Endothelial cell of umbilical vein (primary cell): ENCODE measurements around the gene CDK6. TPM values are rescaled to one million over a fixed set of nuclear protein-coding genes. Genes with fewer than 3 reads are reported as not detected.

ENCODE experiments used
- BruUV-seq: library from RNA; stranded (reverse); fragments of 400-500 nt; replicated peaks from 2 replicates; lab custom pipeline; 2021; lab: Mats Ljungman, UMichigan
- CTCF ChIA-PET: fragments of 300-600, 350-600 bp; sonication (Branson Sonifier 250); formaldehyde crosslinking; loops from one replicate; lab custom pipeline; 2021; ENCODE audit warnings: antibody characterized with exemption, inconsistent platforms; lab: Charles Lee
- POLR2A ChIA-PET: fragments of 300-600, 350-600 bp; sonication (Branson Sonifier 250); formaldehyde crosslinking; loops from one replicate; lab custom pipeline; 2021; ENCODE audit warnings: antibody characterized with exemption, inconsistent platforms; lab: Charles Lee
- DNase-seq: peaks from one replicate; pipeline ENCODE4 v3.0.0-alpha.2; 2011; ENCODE audit warnings: low read depth, low spot score
- FAIRE-seq: peaks from 2 replicates; lab custom pipeline; 2011; peaks lifted over from hg19 to GRCh38; lab: Jason Lieb, UNC
- H2AFZ ChIP-seq: 2 replicates; pipeline ENCODE4 v1.6.0; 2012; ENCODE audit warnings: low read depth, low read length, control low read depth, inconsistent platforms
- H3K27ac ChIP-seq: 2 replicates; pipeline ENCODE4 v1.5.1; 2011; ENCODE audit warnings: low read depth, mild to moderate bottlenecking, control low read depth, low read length, moderate library complexity; ENCODE audit not compliant: insufficient read depth
- H3K27me3 ChIP-seq, 2 experiments: 2 replicates each; pipeline versions ENCODE4 v1.6.0 to v1.6.1; 2011; ENCODE audit warnings: low read length in 2 of 2, mixed read lengths in 1 of 2; ENCODE audit not compliant: control insufficient read depth in 2 of 2, insufficient read depth in 2 of 2
- H3K36me3 ChIP-seq, 2 experiments: 2 replicates in 1 of 2; 3 replicates in 1 of 2; pipeline ENCODE4 v1.5.1; 2011; ENCODE audit warnings: low read length in 2 of 2, mild to moderate bottlenecking in 1 of 2, moderate library complexity in 1 of 2; ENCODE audit not compliant: control insufficient read depth in 2 of 2, insufficient read depth in 2 of 2; ENCODE audit errors: extremely low read depth in 1 of 2
- H3K4me1 ChIP-seq: 3 replicates; pipeline ENCODE4 v1.5.1; 2011; ENCODE audit warnings: mild to moderate bottlenecking, low read length; ENCODE audit not compliant: control insufficient read depth, insufficient read depth; ENCODE audit errors: extremely low read depth
- H3K4me2 ChIP-seq: 2 replicates; pipeline ENCODE4 v1.6.1; 2011; ENCODE audit warnings: low read length, control low read depth, mixed read lengths; ENCODE audit not compliant: insufficient read depth
- H3K4me3 ChIP-seq, 3 experiments: fragments of 200-600 bp in 1 of 3; sonication (generic), shearing (Covaris generic) in 1 of 3; replicated peaks in 1 of 3; 2 replicates each; pipeline ENCODE4 v1.5.1; 2011 to 2016; ENCODE audit warnings: control low read depth in 3 of 3, low read length in 3 of 3, mild to moderate bottlenecking in 2 of 3, inconsistent platforms in 1 of 3, low read depth in 1 of 3, moderate library complexity in 1 of 3; ENCODE audit not compliant: insufficient read depth in 1 of 3
- H3K79me2 ChIP-seq: 2 replicates; pipeline ENCODE4 v1.6.0; 2012; ENCODE audit warnings: low read length, inconsistent platforms; ENCODE audit not compliant: control insufficient read depth, insufficient read depth
- H3K9ac ChIP-seq: replicated peaks from 2 replicates; pipeline ENCODE3; 2011; ENCODE audit warnings: low read length, control low read depth; ENCODE audit not compliant: insufficient read depth; ENCODE audit errors: extremely low read depth
- H3K9me1 ChIP-seq: replicated peaks from 3 replicates; pipeline ENCODE4 v1.6.0; 2011; ENCODE audit warnings: mild to moderate bottlenecking, low read length; ENCODE audit not compliant: control insufficient read depth, insufficient read depth; ENCODE audit errors: extremely low read depth
- H3K9me3 ChIP-seq: replicated peaks from 2 replicates; pipeline ENCODE4 v1.5.1; 2012; ENCODE audit warnings: low read length, inconsistent platforms; ENCODE audit not compliant: control insufficient read depth, insufficient read depth
- H4K20me1 ChIP-seq: replicated peaks from 2 replicates; pipeline ENCODE3; 2011; ENCODE audit warnings: mild to moderate bottlenecking, low read length; ENCODE audit not compliant: control insufficient read depth, insufficient read depth; ENCODE audit errors: extremely low read depth
- EZH2 ChIP-seq: IDR thresholded peaks from 2 replicates; pipeline ENCODE4 v1.6.1; 2012; ENCODE audit warnings: borderline replicate concordance, low read depth, mild to moderate bottlenecking, moderate library complexity, low read length, inconsistent platforms; ENCODE audit not compliant: severe bottlenecking
- FOS ChIP-seq: IDR thresholded peaks from 2 replicates; pipeline ENCODE4 v1.6.1; 2011; ENCODE audit warnings: mild to moderate bottlenecking, low read length, moderate library complexity, borderline replicate concordance; ENCODE audit not compliant: insufficient read depth
- GATA2 ChIP-seq: IDR thresholded peaks from 2 replicates; pipeline ENCODE4 v1.7.0; 2011; ENCODE audit warnings: low read depth, mild to moderate bottlenecking, moderate library complexity, mixed read lengths, low read length; ENCODE audit not compliant: insufficient read length, insufficient read depth
- JUN ChIP-seq: IDR thresholded peaks from 2 replicates; pipeline ENCODE4 v1.6.1; 2011; ENCODE audit warnings: borderline replicate concordance, low read depth; ENCODE audit not compliant: insufficient read length, insufficient read depth
- MYC ChIP-seq: IDR thresholded peaks from one replicate; pipeline ENCODE4 v1.6.1; 2011; ENCODE audit warnings: mild to moderate bottlenecking, low read depth, low read length
- POLR2A ChIP-seq: IDR thresholded peaks from 2 replicates; pipeline ENCODE4 v1.6.1; 2012; ENCODE audit warnings: low read depth, mild to moderate bottlenecking, control low read depth, low read length
- POLR2AphosphoS5 ChIP-seq: IDR thresholded peaks from 2 replicates; pipeline ENCODE4 v1.6.1; 2012; ENCODE audit warnings: low read depth, mild to moderate bottlenecking, control low read depth, low read length, moderate library complexity; ENCODE audit not compliant: insufficient read depth
- dilution Hi-C: fragments of 300-500 bp; cut with MboI; formaldehyde crosslinking; loops from one replicate; pipeline ENCODE4 v1.15.0; 2019; ENCODE audit warnings: low sequenced_read_pairs; ENCODE audit not compliant: extremely low pct_ligation_motif_present
- intact Hi-C: fragments of 100-400 bp; cut with micrococcal nuclease; formaldehyde crosslinking; loops from one replicate; pipeline ENCODE4 v1.10.0; 2022
- polyA plus RNA-seq, 4 experiments: library from polyadenylated mRNA; depleted of rRNA in 3 of 4; stranded (reverse) in 3 of 4; unstranded in 1 of 4; fragments of >200 nt; gene quantifications; 2 replicates each; pipeline versions ENCODE4 v1.2.1 to v1.2.3, GENCODE V29; 2011 to 2012; ENCODE audit warnings: missing spikeins in 1 of 4
- total RNA-seq: library from RNA; stranded (reverse); gene quantifications from 2 replicates; pipeline ENCODE4 v1.2.3, GENCODE V29; 2021
- TF ChIP-seq, protein P1 (sequence below): IDR thresholded peaks from 2 replicates; pipeline ENCODE4 v1.6.1; 2011; ENCODE audit not compliant: insufficient read depth, insufficient read length

CDK6 gene
- total and polyA plus RNA-seq, 2 donors (not counting 3 experiments of a cell fraction or from before 2014, with no cell fraction given): 6.0 to 28.2 TPM

- Histone ChIP-seq H3K9me1 (no peaks in the 10 kb centered on the region), H3K79me2 (peaks cover 2% of the 10 kb centered on the region), H4K20me1 (no peaks in the 10 kb centered on the region), H3K4me1 (peaks cover 57% of the 10 kb centered on the region), H3K36me3 (no peaks in the 10 kb centered on the region), H3K27me3 (no peaks in the 10 kb centered on the region), H2AFZ (no peak overlapping the region), H3K27ac (peak overlapping the region; percentile 99), H3K4me3 (no peak overlapping the region), H3K4me2 (peak overlapping the region; percentile 68), H3K9ac (peak overlapping the region; percentile 73), H3K9me3 (no peaks in the 10 kb centered on the region)
- TF ChIP-seq POLR2AphosphoS5: no peak
- no peak for TF ChIP-seq FOS
- no peak for TF ChIP-seq GATA2
- TF ChIP-seq, protein P1, sequence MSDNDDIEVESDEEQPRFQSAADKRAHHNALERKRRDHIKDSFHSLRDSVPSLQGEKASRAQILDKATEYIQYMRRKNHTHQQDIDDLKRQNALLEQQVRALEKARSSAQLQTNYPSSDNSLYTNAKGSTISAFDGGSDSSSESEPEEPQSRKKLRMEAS: no peak
- no peak for TF ChIP-seq EZH2
- TF ChIP-seq MYC: no peak
- TF ChIP-seq JUN: no peak
- no peak for TF ChIP-seq POLR2A
- POLR2A ChIA-PET: no interaction called here
- DNase-seq (no peak), FAIRE-seq (no peak)
- intact Hi-C loops (loop anchor here (5.0 to 10.0 kb wide), 3 partner anchors 513 to 1550 kb away; partner anchors contain the start of gene SAMD9L), dilution Hi-C loops (no loop called here)
- no TSS peak for BruUV-seq
- CTCF ChIA-PET: interaction anchor here (1.0 to 2.6 kb wide), 5 partner anchors 10 to 201 kb away, joined by 4 to 19 read pairs (median 5); no protein-coding TSS in a partner anchor
Measured at GRCh38 chr7:92631850-92632487, 204.4 kb downstream of the CDK6 start.
